ENCODE results near the gene EVL. TPM values are rescaled to one million over a fixed set of nuclear protein-coding genes. Genes with fewer than 3 reads are reported as not detected.

Gene EVL
- total and polyA plus RNA-seq, 3 donors from 2014 or later: 87.4 to 96.8 (median 91.7) TPM

DNA sequence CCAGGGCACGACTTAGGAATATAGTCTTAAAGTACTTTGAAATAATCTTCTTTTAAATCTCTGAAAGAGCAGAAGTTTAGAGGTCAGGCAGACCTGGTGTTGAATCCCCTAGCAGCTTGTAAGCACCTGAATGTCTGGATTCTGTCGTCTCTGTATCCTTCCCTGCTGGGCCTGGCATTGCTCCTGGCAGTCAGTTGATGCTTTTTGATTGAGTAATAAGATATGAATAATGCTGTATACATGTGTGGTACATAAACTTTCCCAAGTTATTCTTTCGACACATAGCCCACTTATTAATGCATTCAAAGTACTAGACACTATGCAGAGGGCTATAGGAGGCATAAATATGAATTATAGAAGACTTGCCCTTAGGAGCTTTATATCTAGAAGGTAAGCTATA is 31.4 kb downstream of the EVL start:
- 89 to 98% methylated on average over 3 of the region's 3 CpGs for WGBS, 2 donors
- H3K36me3 ChIP-seq (ENCODE audit: low read depth, missing control alignments): no peaks in the 10 kb centered on the region
- no peaks in the 10 kb centered on the region for H3K27me3 ChIP-seq
- no peak for TF ChIP-seq POLR2A (IDR thresholded peaks at IDR 0.05)
- TF ChIP-seq, protein P1, sequence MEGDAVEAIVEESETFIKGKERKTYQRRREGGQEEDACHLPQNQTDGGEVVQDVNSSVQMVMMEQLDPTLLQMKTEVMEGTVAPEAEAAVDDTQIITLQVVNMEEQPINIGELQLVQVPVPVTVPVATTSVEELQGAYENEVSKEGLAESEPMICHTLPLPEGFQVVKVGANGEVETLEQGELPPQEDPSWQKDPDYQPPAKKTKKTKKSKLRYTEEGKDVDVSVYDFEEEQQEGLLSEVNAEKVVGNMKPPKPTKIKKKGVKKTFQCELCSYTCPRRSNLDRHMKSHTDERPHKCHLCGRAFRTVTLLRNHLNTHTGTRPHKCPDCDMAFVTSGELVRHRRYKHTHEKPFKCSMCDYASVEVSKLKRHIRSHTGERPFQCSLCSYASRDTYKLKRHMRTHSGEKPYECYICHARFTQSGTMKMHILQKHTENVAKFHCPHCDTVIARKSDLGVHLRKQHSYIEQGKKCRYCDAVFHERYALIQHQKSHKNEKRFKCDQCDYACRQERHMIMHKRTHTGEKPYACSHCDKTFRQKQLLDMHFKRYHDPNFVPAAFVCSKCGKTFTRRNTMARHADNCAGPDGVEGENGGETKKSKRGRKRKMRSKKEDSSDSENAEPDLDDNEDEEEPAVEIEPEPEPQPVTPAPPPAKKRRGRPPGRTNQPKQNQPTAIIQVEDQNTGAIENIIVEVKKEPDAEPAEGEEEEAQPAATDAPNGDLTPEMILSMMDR (IDR thresholded peaks at IDR 0.05): no peak
- no peak overlapping the region for H3K4me3 ChIP-seq
- DNase-seq: no peak
- no peaks in the 10 kb centered on the region for H3K9me3 ChIP-seq
- H3K4me1 ChIP-seq: no peaks in the 10 kb centered on the region
- no peak overlapping the region for H3K27ac ChIP-seq
- intact Hi-C loops (cut with DNase I; ENCODE audit: low total_unique reads): no loop called here

DNA sequence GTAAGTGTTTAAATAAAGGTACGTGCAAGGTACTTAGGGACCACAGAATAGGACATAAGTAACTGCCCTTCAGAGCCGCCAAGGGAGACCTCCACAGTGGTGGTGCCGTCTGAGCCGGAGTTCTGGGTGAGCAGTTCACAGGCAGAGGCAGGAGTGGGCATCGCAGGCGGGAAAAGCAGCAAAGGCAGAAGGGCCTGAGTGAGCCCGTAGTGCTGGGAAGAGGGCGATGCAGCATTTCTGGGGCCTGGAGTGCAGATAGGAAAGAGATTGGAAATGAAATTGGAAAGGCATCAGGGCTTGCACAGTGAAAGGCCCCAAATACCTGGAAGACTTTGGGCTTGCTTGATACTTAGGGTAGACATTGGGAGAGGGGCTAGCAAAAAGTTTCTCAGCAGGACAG is 32.9 kb downstream of the EVL start:
- WGBS, 2 donors: 94 to 96% methylated on average over 8 of the region's 8 CpGs
- H3K4me3 ChIP-seq: no peak overlapping the region
- no peak for DNase-seq
- intact Hi-C loops (cut with DNase I; ENCODE audit: low total_unique reads): no loop called here
- TF ChIP-seq, protein P1 (IDR thresholded peaks at IDR 0.05): no peak
- no peak for TF ChIP-seq POLR2A (IDR thresholded peaks at IDR 0.05)
- H3K27ac ChIP-seq: no peak overlapping the region
- H3K9me3 ChIP-seq: no peaks in the 10 kb centered on the region
- H3K36me3 ChIP-seq (ENCODE audit: low read depth, missing control alignments): no peaks in the 10 kb centered on the region
- peaks cover 7% of the 10 kb centered on the region for H3K4me1 ChIP-seq
- no peaks in the 10 kb centered on the region for H3K27me3 ChIP-seq

DNA sequence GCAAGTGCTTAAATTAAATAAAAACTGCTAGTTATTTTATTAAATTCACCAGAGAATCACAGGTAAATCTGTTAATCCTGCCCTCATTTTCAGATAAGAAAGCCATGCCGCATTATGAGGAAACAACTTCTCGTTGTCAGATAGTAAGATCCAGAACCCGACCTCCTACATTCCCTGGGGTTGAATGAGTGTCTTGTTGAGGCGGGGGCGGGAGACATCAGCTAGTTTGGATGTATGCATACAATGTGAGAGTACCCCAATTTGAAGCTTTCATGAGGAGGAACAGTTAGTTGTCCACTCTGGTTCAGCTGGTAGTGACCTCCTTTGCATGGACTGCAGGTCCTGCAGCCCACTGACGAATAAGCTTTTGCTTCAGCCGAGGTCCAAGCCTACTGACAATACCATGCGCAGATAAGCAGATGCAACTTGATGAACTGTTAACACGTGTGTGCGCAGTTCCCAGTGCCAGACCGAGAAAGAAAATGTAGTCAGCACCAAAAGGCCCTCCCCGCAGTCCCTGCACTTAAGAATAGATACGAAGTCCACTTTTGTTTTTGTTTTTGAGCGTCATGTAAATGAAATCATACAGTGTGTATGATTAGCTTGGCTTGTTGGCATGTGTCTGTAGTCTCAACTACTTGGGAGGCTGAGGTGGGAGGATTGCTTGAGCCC is 34.9 kb downstream of the EVL start:
- DNase-seq: no peak
- Histone ChIP-seq H3K36me3 (ENCODE audit: low read depth, missing control alignments) (no peaks in the 10 kb centered on the region), H3K9me3 (no peaks in the 10 kb centered on the region), H3K4me1 (peaks cover 25% of the 10 kb centered on the region), H3K27ac (no peak overlapping the region), H3K27me3 (no peaks in the 10 kb centered on the region), H3K4me3 (no peak overlapping the region)
- 79 to 89% methylated on average over 14 of the region's 14 CpGs for WGBS, 2 donors
- no peak for TF ChIP-seq POLR2A (IDR thresholded peaks at IDR 0.05)
- intact Hi-C loops (cut with DNase I; ENCODE audit: low total_unique reads): no loop called here

DNA sequence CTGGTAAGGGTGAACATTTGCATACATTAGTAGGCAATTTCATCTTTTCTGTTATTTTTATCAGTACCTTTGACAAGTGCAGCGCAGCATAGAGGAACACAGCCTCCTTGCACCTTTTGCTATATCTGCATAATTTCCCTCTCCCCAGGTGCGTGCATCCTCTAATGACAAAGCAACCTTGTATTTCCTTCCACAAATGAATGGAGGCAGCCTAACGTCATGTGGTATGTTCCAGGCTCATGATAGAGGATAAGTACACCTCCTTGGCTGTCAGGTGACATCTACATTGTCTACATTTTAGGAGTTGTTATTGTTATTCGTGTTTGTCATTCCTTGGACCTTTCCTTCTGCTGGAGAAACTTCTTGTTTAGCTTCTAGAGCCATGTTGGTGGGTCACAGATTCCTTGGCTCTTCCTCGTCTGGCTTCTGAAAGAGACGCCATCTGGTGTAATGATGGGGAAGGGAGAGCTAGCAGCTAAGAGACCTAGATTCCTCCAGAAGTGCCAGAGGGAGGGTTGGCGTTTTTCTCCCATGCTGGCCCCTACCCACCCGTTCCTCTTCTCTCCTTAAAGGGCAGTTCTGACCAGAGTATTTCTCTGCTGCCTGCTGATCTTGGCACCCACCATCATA is 37.0 kb downstream of the EVL start:
- no peaks in the 10 kb centered on the region for H3K9me3 ChIP-seq
- H3K4me3 ChIP-seq: no peak overlapping the region
- no peaks in the 10 kb centered on the region for H3K27me3 ChIP-seq
- peaks cover 28% of the 10 kb centered on the region for H3K4me1 ChIP-seq
- intact Hi-C loops (cut with DNase I; ENCODE audit: low total_unique reads): no loop called here
- no peaks in the 10 kb centered on the region for H3K36me3 ChIP-seq (ENCODE audit: low read depth, missing control alignments)
- no peak for TF ChIP-seq POLR2A (IDR thresholded peaks at IDR 0.05)
- TF ChIP-seq, protein P1 (IDR thresholded peaks at IDR 0.05): no peak
- peak overlapping the region in 1 of 2 donors; percentile 42 for H3K27ac ChIP-seq
- 87 to 90% methylated on average over 8 of the region's 8 CpGs for WGBS, 2 donors
- DNase-seq: no peak

DNA sequence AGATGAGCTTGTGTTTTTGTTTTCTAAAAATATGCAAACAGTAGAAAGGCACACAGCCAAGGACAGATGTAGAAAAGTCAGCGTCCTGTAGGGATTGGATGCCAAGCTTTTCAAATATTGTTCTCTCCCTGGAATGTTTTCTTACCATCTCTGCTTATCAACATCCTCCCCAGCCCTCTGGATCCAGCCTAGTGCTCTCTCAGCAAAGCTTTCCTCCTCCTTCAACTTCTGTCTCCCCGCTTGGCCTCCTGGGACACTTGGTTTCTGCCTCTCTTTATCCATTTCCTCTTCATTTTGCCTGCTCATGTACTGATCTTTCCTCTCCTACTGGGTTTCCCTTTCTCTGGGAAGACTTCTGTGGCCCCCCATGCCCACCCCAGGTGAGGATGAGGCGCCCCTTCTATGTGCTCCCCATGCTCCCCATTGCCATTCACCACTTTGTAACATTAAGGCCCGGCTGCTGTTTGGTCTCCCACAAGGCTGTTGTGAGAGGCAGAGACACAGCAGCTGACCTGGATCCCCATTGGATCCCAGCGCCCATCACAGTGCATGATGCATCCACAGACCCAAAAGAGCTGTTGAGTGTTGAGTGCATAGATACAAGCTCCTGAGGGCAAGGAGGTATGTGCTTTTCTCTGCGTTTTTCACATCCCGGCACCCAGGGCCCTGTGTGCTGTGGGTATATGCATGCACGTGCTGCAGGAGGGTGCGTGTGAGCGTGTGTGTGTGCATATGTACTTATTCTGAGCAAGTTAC is 38.2 kb downstream of the EVL start:
- intact Hi-C loops (cut with DNase I; ENCODE audit: low total_unique reads): no loop called here
- Histone ChIP-seq H3K27ac (peak overlapping the region in 1 of 2 donors; percentile 42), H3K27me3 (no peaks in the 10 kb centered on the region), H3K36me3 (ENCODE audit: low read depth, missing control alignments) (no peaks in the 10 kb centered on the region), H3K4me3 (no peak overlapping the region), H3K4me1 (peaks cover 31% of the 10 kb centered on the region), H3K9me3 (no peaks in the 10 kb centered on the region)
- TF ChIP-seq POLR2A (IDR thresholded peaks at IDR 0.05): no peak
- TF ChIP-seq, protein P1 (IDR thresholded peaks at IDR 0.05): no peak
- WGBS, 2 donors: 64% methylated on average over 10 of the region's 10 CpGs
- peak; percentile 53 for DNase-seq

Data from testis (tissue), 3 donors.